Measurements from ENCODE around the gene PDCD1.

DNA sequence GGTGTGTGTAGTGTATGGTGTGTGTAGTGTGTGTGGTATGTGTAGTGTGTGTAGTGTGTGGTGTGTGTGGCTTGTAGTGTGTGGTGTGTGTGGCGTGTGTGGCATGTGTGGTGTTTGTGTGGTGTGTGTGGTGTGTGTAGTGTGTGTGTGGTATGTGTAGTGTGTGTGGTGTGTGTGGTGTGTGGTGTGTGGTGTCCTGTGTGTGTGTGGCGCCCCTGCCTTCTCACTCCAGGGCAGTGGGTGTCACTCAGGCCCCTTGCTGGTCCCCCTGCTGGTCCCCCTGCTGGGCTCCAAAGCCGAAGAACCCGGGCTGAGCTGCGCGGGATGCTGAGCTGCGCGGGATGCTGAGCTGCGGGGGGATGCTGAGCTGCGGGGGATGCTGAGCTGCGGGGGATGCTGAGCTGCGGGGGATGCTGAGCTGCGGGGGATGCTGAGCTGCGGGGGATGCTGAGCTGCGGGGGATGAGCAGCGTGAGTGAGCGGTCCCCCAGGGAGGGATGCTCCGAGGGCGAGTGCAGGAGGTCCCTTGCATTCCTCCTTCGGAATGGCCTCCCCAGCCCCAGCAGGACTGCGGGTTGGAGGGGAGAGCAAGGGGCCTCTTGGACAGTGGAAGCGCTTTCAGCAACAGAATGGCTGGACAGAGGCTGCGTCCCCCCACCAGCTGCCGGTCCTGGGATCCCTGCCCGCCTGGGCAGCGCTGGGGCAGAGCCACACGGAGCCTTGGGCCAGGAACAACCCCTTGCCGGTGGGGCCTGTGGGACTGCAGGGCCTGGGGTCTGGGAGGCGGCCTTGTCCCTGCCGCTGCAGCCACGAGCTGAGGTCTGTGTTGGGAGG, 7.5 kb upstream of the PDCD1 start:
- no peak for TF ChIP-seq POLR2A (IDR thresholded peaks at IDR 0.05)
- no peak for TF ChIP-seq EP300 (IDR thresholded peaks at IDR 0.05)

Measured in sigmoid colon (tissue), 4 donors.